ENCODE results near the gene ATF7.
"Not testable (repeated sequence)": the region's sequence is repeated elsewhere in the genome, so short reads cannot be mapped to it uniquely, and the experiment has no call there.

The ATF7 gene

GRCh38 chr12:53594897-53595615 lies 31.1 kb downstream of the ATF7 start:
- DNase-seq (ENCODE audit: low read depth) = no peak

DNA sequence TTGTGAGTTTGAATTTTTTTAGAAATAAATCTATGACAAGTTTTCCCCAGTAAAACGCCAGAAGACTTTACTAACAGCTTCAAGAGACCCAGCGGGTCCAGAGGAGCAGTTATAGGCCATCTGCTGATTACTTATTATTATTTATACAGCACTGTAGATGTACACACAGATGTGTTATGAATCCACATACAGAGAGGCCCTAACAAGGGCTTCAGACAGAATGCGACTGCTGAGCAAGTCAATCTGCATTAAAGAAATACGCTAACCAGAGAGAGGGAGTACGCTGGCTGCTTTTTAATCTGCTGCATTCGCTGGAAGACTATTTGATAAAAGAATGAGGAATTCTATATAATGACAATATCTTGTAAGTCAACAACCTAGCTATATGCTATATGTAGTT lies 32.5 kb downstream of the ATF7 start:
- no peak for DNase-seq (ENCODE audit: low read depth)

- DNase-seq (ENCODE audit: low read depth) = no peak
Measured at GRCh38 chr12:53593031-53593430, 33.2 kb downstream of the ATF7 start.

GRCh38 chr12:53592426-53592825 lies 33.8 kb downstream of the ATF7 start:
- DNase-seq (ENCODE audit: low read depth) = no peak

GRCh38 chr12:53591301-53592206 lies 34.6 kb downstream of the ATF7 start:
- DNase-seq (ENCODE audit: low read depth) = no peak

- DNase-seq (ENCODE audit: low read depth) = no peak
Measured at GRCh38 chr12:53590652-53591051, 35.5 kb downstream of the ATF7 start.

DNA sequence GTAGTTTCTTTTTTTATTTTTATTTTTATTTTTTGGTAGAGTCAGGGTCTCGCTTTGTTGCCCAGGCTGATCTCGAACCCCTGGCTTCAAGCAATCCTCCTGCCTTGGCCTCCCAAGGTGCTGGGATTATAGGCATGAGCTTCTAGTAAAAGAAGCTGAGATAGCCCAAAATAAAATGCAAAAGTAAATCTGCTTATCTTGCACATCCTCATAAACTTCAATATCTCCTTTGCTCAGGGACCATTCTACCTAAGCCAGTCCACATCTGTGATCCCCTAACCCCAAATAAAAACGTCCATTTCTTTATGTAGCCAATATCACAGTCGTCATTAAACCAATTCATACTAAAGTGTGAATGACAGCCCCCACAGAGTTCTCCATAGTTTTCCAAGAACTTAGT lies 36.3 kb downstream of the ATF7 start:
- DNase-seq (ENCODE audit: low read depth) = no peak

DNA sequence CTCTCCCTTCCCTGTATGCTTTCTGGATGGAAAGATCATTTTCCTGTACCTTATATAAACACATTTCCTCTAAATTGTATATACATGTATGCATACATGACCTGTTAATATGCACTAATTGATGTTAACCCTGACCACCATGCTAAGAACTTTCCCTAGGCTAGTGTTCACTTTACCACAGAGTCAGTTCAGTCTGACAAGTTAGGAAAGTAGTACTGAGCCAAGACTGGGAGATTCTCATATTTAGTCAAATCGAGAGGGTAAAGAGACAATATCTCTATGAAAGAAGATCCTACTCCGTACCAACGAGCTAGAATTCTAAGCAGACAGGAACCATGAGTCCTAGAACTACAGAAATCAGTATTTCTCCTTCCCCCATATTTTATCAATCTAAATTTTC lies 36.8 kb downstream of the ATF7 start:
- no peak for DNase-seq (ENCODE audit: low read depth)

DNA sequence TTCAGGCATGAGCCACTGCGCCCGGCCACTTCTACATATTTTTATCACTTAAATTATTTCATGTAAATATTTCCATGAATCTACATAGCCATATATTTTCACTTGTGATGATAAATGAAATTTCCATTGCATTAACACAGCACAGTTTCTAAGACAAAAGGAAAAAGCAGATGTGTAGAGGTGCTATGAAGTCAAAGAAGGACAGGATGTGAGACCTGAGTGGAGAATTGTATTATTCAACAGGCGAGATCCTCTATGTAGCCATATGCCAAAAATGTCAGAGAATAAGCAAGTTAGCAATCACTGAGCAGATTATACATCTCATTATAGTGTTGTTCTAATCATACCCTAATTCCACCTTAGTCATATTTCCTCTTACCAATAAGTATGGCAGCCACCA lies 38.1 kb downstream of the ATF7 start:
- no peak for DNase-seq (ENCODE audit: low read depth)

- DNase-seq (ENCODE audit: low read depth) = no peak
Measured at GRCh38 chr12:53586745-53587144, 39.4 kb downstream of the ATF7 start.

DNA sequence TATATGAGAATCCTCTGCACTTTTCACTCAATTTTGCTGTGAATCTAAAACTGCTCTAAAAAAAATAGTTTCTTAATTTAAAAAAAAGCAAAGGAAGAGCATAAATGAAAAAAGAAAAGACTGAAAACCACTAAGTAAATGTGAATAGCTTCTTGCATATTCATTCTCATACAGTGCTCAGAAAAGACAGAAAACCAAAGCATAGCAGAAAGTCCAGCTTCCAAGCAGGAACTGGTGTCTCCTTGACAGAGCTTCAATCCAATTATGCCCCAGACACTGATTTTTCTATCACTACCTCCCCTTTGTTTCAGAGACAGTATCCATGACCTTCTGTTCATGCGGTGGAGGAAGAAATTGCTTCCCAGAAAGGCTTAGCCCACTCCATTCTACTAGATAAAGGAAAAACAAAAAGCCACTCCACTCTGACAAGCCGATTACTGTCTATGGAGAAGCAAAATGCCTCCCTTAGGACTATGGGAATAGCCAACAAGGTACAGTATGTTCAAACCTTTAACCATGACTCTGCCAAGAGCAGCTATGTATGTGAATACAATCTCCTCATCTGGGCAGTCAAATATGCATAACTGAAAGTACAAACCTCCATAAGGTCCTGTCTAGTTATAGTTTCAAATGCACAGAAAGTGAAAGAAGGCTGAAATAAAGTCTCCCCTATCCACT lies 40.6 kb downstream of the ATF7 start:
- DNase-seq (ENCODE audit: low read depth) = no peak

GRCh38 chr12:53579545-53579955 lies 46.6 kb downstream of the ATF7 start:
- no peak for DNase-seq (ENCODE audit: low read depth)

GRCh38 chr12:53578783-53579182 lies 47.4 kb downstream of the ATF7 start:
- DNase-seq (ENCODE audit: low read depth) = no peak

DNA sequence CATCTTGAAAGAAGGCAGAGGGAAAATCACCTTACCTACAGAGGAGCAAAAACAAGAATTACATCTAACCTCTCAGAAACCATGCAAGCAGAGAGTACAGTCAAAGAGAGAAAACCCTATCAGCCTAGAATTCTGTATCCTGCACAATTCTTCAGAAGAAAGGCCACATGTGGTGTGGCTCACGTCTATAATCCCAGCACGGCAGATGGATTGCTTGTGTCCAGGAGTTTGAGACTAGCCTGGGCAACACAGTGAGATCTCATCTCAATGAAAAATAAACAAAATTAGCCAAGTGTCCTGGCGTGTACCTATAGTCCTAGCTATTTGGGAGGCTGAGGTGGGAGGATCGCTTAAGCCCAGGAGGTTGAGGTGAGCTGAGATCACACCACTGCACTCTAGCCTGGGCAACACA lies 48.2 kb downstream of the ATF7 start:
- no peak for DNase-seq (ENCODE audit: low read depth)

- no peak for DNase-seq (ENCODE audit: low read depth)
Measured at GRCh38 chr12:53575502-53576249, 50.5 kb downstream of the ATF7 start.

- no peak for DNase-seq (ENCODE audit: low read depth)
Measured at GRCh38 chr12:53572134-53572758, 53.9 kb downstream of the ATF7 start.

- DNase-seq (ENCODE audit: low read depth) = no peak
Measured at GRCh38 chr12:53571295-53571694, 54.9 kb downstream of the ATF7 start.

GRCh38 chr12:53568809-53569557 lies 57.2 kb downstream of the ATF7 start:
- no peak for DNase-seq (ENCODE audit: low read depth)

GRCh38 chr12:53567961-53568808 lies 58.0 kb downstream of the ATF7 start:
- DNase-seq (ENCODE audit: low read depth) = no peak

- DNase-seq (ENCODE audit: low read depth) = not testable (repeated sequence)
Measured at GRCh38 chr12:53565376-53565775, 60.8 kb downstream of the ATF7 start.

Measured in GM04503 (cell line).